Smooth muscle cell (in vitro differentiated cells): ENCODE data around the gene U2AF2. TPM values are rescaled to one million over a fixed set of nuclear protein-coding genes. Genes with fewer than 3 reads are reported as not detected.

ENCODE experiments used
- DNase-seq: peaks from one replicate; lab custom pipeline; 2025; ENCODE audit not compliant: unreplicated experiment; lab: John Stamatoyannopoulos, UW
- H2AFZ ChIP-seq: fragments of 200-600 bp; sonication (generic); 2 replicates; pipeline ENCODE4 v1.6.0; 2016; ENCODE audit warnings: antibody characterized with exemption, low read depth, mild to moderate bottlenecking
- H3F3A ChIP-seq: fragments of 200-600 bp; sonication (generic); 2 replicates; pipeline ENCODE4 v1.6.0; 2017; ENCODE audit warnings: antibody characterized with exemption, low read depth
- H3K27ac ChIP-seq: fragments of 200-600 bp; sonication (generic); 2 replicates; pipeline ENCODE4 v1.5.1; 2016; ENCODE audit warnings: low read depth, mild to moderate bottlenecking
- H3K27me3 ChIP-seq: fragments of 200-600 bp; sonication (generic); 2 replicates; pipeline ENCODE4 v1.6.1; 2016; ENCODE audit warnings: low read depth, mild to moderate bottlenecking
- H3K36me3 ChIP-seq: fragments of 200-600 bp; sonication (generic); 2 replicates; pipeline ENCODE4 v1.5.1; 2016; ENCODE audit warnings: low read depth
- H3K4me1 ChIP-seq: fragments of 200-600 bp; sonication (generic); 2 replicates; pipeline ENCODE4 v1.5.1; 2016; ENCODE audit warnings: low read depth
- H3K4me2 ChIP-seq: fragments of 200-600 bp; sonication (generic); 2 replicates; pipeline ENCODE4 v1.6.0; 2016; ENCODE audit warnings: mild to moderate bottlenecking
- H3K4me3 ChIP-seq: fragments of 200-600 bp; sonication (generic); 2 replicates; pipeline ENCODE4 v1.5.1; 2016; ENCODE audit warnings: mild to moderate bottlenecking
- H3K79me2 ChIP-seq: fragments of 200-600 bp; sonication (generic); 2 replicates; pipeline ENCODE4 v1.6.0; 2016; ENCODE audit warnings: low read depth, mild to moderate bottlenecking
- H3K9ac ChIP-seq: fragments of 200-600 bp; sonication (generic); 2 replicates; pipeline ENCODE4 v1.6.0; 2016; ENCODE audit warnings: low read depth
- H3K9me3 ChIP-seq: fragments of 200-600 bp; sonication (generic); replicated peaks from 2 replicates; pipeline ENCODE4 v1.5.1; 2016; ENCODE audit warnings: low read depth
- H4K20me1 ChIP-seq: fragments of 200-600 bp; sonication (generic); 2 replicates; pipeline ENCODE4 v1.6.0; 2016; ENCODE audit warnings: low read depth
- CTCF ChIP-seq: fragments of 200-600 bp; sonication (generic); IDR thresholded peaks from 2 replicates; pipeline ENCODE4 v1.5.1; 2017; ENCODE audit warnings: borderline replicate concordance, mild to moderate bottlenecking, antibody characterized with exemption; ENCODE audit not compliant: insufficient read depth, poor library complexity, severe bottlenecking
- WGBS: methylation state at CpG from one replicate; pipeline ENCODE4 v1.1.7; 2016; ENCODE audit warnings: low lambda C conversion rate; 5-methylcytosine and 5-hydroxymethylcytosine counted together
- polyA plus RNA-seq: library from polyadenylated mRNA; unstranded; fragments of >200 nt; fragmentation: Nextera tagmentation; extraction: Ambion mirVana; gene quantifications from 2 replicates; pipeline ENCODE4 v1.2.1, GENCODE V29; 2016
- total RNA-seq: library from RNA; depleted of rRNA; stranded (reverse); fragments of >200 nt; gene quantifications from 2 replicates; pipeline ENCODE4 v1.2.3, GENCODE V29; 2014

U2AF2 gene
- total RNA-seq: 70.7 and 75.0 TPM in 2 replicates
- polyA plus RNA-seq: 8.4 and 14.4 TPM in 2 replicates

DNA sequence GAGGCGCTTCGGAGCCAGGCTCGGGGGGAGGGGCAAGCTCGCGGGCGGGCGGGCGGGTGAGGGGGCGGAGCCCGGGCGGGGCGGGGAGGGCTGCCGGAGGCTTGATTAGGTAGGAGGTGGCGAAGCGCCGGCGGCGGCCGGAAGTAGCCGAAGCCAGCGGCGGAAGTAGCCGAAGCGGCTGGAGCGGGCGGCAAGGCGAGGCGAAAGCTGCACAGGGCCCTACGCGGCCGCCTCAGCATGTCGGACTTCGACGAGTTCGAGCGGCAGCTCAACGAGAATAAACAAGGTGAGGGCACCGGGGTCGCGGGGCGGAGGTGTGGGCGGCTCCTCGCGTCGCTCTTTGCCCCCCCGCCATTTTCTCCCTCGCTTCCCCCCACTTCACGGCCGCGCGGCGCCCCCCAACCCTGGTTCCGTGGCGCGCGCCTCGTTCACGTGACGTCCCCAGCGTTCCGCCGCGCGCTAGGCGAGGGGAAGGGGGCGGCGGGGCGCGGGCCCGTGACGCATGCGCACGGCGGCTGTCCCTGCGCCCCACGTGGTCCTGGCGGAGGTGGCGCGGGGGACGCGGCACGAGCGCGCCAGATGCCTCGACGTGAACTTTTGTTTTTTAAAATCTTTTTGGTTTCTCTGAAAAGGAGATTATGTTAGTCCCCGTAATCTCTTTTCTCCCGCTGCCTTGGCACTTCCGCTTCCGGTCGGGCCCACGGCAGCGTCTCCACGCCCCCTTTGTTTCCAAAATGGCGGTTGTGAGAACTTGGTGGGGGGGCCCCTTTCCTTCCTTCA is at the start of gene U2AF2:
U2AF2 (plus strand) TSS at position 168 of the 780 bp plus-strand sequence; CDS start at position 238, 70 bp downstream.
- WGBS: under 1% methylated on average over 63 of the region's 95 CpGs
- peak; percentile 93 for DNase-seq
- TF ChIP-seq CTCF: no peak
- Histone ChIP-seq H3K27ac (peak within 1 kb of the TSS; percentile 97), H3K4me3 (peak within 1 kb of the TSS; percentile 86), H3K36me3 (no peaks in the 10 kb centered on the region), H3K4me2 (peak within 1 kb of the TSS; percentile 98), H3K9ac (peak within 1 kb of the TSS; percentile 99), H3K79me2 (peaks cover 49% of the 10 kb centered on the region), H3K4me1 (peaks cover 23% of the 10 kb centered on the region), H4K20me1 (peaks cover 46% of the 10 kb centered on the region), H3F3A (no peaks in the 10 kb centered on the region), H3K27me3 (no peaks in the 10 kb centered on the region), H3K9me3 (no peaks in the 10 kb centered on the region), H2AFZ (peak within 1 kb of the TSS; percentile 67)

- Histone ChIP-seq H3K27ac (peak overlapping the region; percentile 85), H3K9ac (no peak overlapping the region), H3K36me3 (no peaks in the 10 kb centered on the region), H3K4me3 (peak overlapping the region; percentile 80), H3K4me2 (peak overlapping the region; percentile 88), H3K4me1 (peaks cover 16% of the 10 kb centered on the region), H2AFZ (no peak overlapping the region), H3F3A (peaks cover 16% of the 10 kb centered on the region), H4K20me1 (peaks cover 29% of the 10 kb centered on the region), H3K27me3 (no peaks in the 10 kb centered on the region), H3K9me3 (no peaks in the 10 kb centered on the region), H3K79me2 (peaks cover 35% of the 10 kb centered on the region)
- WGBS: under 1% methylated on average over 29 of the region's 43 CpGs
- DNase-seq: peak; percentile 95
- TF ChIP-seq CTCF: no peak
Observed at GRCh38 chr19:55605207-55605636, 49.6 kb upstream of the U2AF2 start.

DNA sequence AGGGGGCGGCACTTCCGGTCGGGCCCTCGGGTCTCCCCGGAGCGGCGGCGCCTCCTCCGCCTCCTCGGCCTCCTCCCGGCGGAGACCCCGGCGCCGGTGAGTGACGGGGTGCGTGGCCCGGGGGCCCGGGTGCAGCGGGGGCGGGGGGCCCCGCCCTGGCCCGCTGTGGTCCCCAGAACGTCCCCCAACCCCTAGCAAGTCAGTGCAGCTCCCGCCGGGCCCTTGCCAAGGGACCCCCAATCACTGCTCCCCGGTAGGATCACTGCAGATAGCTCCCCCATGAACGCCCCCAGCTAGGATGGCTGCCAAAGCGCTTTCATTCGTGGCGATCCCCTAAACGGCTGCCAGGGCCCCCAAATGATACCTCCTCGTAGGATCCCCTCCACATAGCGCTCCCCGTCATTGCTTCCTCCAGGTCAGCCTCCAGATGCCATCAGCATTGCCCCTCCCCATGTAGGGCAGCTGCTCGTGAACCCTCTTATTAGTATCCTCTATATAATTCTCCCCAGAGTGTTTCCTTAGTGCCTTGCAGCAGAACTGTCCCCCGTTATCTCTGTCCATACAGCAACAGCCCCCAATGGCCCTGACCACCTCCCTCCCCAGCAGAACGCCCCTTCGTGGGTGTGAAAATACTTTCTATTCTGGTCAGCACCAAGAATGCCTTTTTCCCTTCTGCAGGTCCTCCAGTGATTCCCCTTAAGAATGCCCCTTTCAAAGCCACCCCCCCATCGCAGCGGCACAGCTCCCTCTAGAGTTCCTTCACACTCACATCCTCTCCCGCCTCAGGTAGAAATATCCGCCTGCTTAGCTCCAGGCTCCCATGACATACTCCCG is 49.0 kb upstream of the U2AF2 start, which contains the start of gene ZNF865:
ZNF865 (plus strand) TSS at position 11 of the 834 bp plus-strand sequence. CDS start 7,972 bp downstream, outside the sequence.
- Histone ChIP-seq H3K9ac (peak within 1 kb of the TSS; percentile 88), H3K36me3 (no peaks in the 10 kb centered on the region), H3K4me2 (peak within 1 kb of the TSS; percentile 88), H3K4me3 (peak within 1 kb of the TSS; percentile 80), H3K79me2 (peaks cover 41% of the 10 kb centered on the region), H3K9me3 (no peaks in the 10 kb centered on the region), H3K4me1 (peaks cover 13% of the 10 kb centered on the region), H2AFZ (no peak within 1 kb of the TSS), H3F3A (peaks cover 14% of the 10 kb centered on the region), H3K27me3 (no peaks in the 10 kb centered on the region), H3K27ac (peak within 1 kb of the TSS; percentile 85), H4K20me1 (peaks cover 29% of the 10 kb centered on the region)
- DNase-seq: peak; percentile 55
- WGBS: 2% methylated on average over 20 of the region's 44 CpGs
- peak; percentile 60 for TF ChIP-seq CTCF
